H9 (cell line): ENCODE measurements around the gene SH3RF2. TPM values are rescaled to one million over a fixed set of nuclear protein-coding genes. Genes with fewer than 3 reads are reported as not detected.

Experiments used
- DNase-seq: peaks from one replicate; pipeline ENCODE4 v3.0.0-alpha.2; 2017
- H2AFZ ChIP-seq: one replicate; pipeline ENCODE4 v1.6.1; 2013; ENCODE audit warnings: mild to moderate bottlenecking, low read length, control low read depth, moderate library complexity
- H2AK5ac ChIP-seq: 2 replicates; pipeline ENCODE4 v1.6.1; 2013; ENCODE audit warnings: low read length, control low read depth, mixed read lengths; ENCODE audit not compliant: insufficient read length
- H2BK120ac ChIP-seq: one replicate; pipeline ENCODE4 v1.6.1; 2013; ENCODE audit warnings: low read depth, mild to moderate bottlenecking, low read length, control low read depth, inconsistent platforms; ENCODE audit not compliant: poor library complexity, severe bottlenecking
- H2BK12ac ChIP-seq: 2 replicates; pipeline ENCODE4 v1.6.1; 2013; ENCODE audit warnings: low read length, control low read depth, mixed read lengths, low read depth; ENCODE audit not compliant: insufficient read length
- H2BK15ac ChIP-seq: 2 replicates; pipeline ENCODE4 v1.6.1; 2013; ENCODE audit warnings: low read depth, low read length, control low read depth
- H2BK20ac ChIP-seq: one replicate; pipeline ENCODE4 v1.6.1; 2013; ENCODE audit warnings: low read depth, mild to moderate bottlenecking, low read length, control low read depth, inconsistent platforms; ENCODE audit not compliant: poor library complexity, severe bottlenecking
- H2BK5ac ChIP-seq: 2 replicates; pipeline ENCODE4 v1.6.1; 2013; ENCODE audit warnings: low read length, control low read depth, mixed read lengths; ENCODE audit not compliant: insufficient read length
- H3K14ac ChIP-seq: 2 replicates; pipeline ENCODE4 v1.6.1; 2013; ENCODE audit warnings: low read length, control low read depth; ENCODE audit not compliant: insufficient read depth
- H3K18ac ChIP-seq: 2 replicates; pipeline ENCODE4 v1.6.1; 2013; ENCODE audit warnings: low read depth, mild to moderate bottlenecking, mixed read lengths, low read length, control low read depth; ENCODE audit not compliant: insufficient read length
- H3K23ac ChIP-seq: 2 replicates; pipeline ENCODE4 v1.6.1; 2013; ENCODE audit warnings: low read length, control low read depth, mixed read lengths, low read depth; ENCODE audit not compliant: insufficient read length
- H3K23me2 ChIP-seq: 2 replicates; pipeline ENCODE4 v1.6.1; 2013; ENCODE audit warnings: low read depth, mild to moderate bottlenecking, mixed read lengths, low read length, control low read depth; ENCODE audit not compliant: insufficient read length, poor library complexity, severe bottlenecking
- H3K27ac ChIP-seq: 2 replicates; pipeline ENCODE4 v1.5.1; 2013; ENCODE audit warnings: low read length, control low read depth, mixed read lengths, low read depth; ENCODE audit not compliant: insufficient read length
- H3K27me3 ChIP-seq: 2 replicates; pipeline ENCODE4 v1.6.1; 2013; ENCODE audit warnings: low read length, control low read depth, inconsistent platforms; ENCODE audit not compliant: insufficient read depth
- H3K4ac ChIP-seq: 2 replicates; pipeline ENCODE4 v1.6.1; 2013; ENCODE audit warnings: low read depth, mild to moderate bottlenecking, control low read depth, inconsistent platforms, low read length, moderate library complexity
- H3K4me1 ChIP-seq: 2 replicates; pipeline ENCODE4 v1.6.1; 2013; ENCODE audit warnings: low read length, control low read depth, inconsistent platforms; ENCODE audit not compliant: insufficient read depth
- H3K4me2 ChIP-seq: 2 replicates; pipeline ENCODE4 v1.6.1; 2013; ENCODE audit warnings: low read length, control low read depth, mixed read lengths; ENCODE audit not compliant: insufficient read length, insufficient read depth
- H3K56ac ChIP-seq: 2 replicates; pipeline ENCODE4 v1.6.1; 2013; ENCODE audit warnings: low read depth, mild to moderate bottlenecking, mixed read lengths, low read length, control low read depth; ENCODE audit not compliant: insufficient read length
- H3K79me1 ChIP-seq: 2 replicates; pipeline ENCODE4 v1.6.1; 2013; ENCODE audit warnings: low read depth, mild to moderate bottlenecking, moderate library complexity, low read length, control low read depth, inconsistent platforms; ENCODE audit not compliant: insufficient read depth, poor library complexity, severe bottlenecking
- H3K79me2 ChIP-seq: 2 replicates; pipeline ENCODE4 v1.6.1; 2013; ENCODE audit warnings: low read length, control low read depth, inconsistent platforms; ENCODE audit not compliant: insufficient read depth
- H3K9ac ChIP-seq: 2 replicates; pipeline ENCODE4 v1.6.1; 2013; ENCODE audit warnings: low read length, control low read depth, mixed read lengths; ENCODE audit not compliant: insufficient read length; ENCODE audit errors: extremely low read depth
- H3K9me3 ChIP-seq: one replicate; pipeline ENCODE4 v1.6.1; 2013; ENCODE audit warnings: low read depth, low read length, inconsistent platforms; ENCODE audit not compliant: control insufficient read depth
- H3T11ph ChIP-seq: one replicate; pipeline ENCODE4 v1.6.1; 2013; ENCODE audit warnings: mild to moderate bottlenecking, low read length, control low read depth, inconsistent platforms
- H4K20me1 ChIP-seq: one replicate; pipeline ENCODE4 v1.6.1; 2013; ENCODE audit not compliant: control insufficient read depth, insufficient read length, insufficient read depth
- H4K5ac ChIP-seq: 2 replicates; pipeline ENCODE4 v1.6.1; 2013; ENCODE audit warnings: low read depth, mild to moderate bottlenecking, mixed read lengths, low read length, control low read depth; ENCODE audit not compliant: insufficient read length
- H4K8ac ChIP-seq: replicated peaks from 2 replicates; pipeline ENCODE4 v1.6.1; 2013; ENCODE audit warnings: low read length, control low read depth, mixed read lengths, low read depth; ENCODE audit not compliant: insufficient read length
- H4K91ac ChIP-seq: 2 replicates; pipeline ENCODE4 v1.6.1; 2013; ENCODE audit warnings: low read depth, mild to moderate bottlenecking, moderate library complexity, mixed read lengths, low read length, control low read depth; ENCODE audit not compliant: insufficient read length
- H3K27ac Mint-ChIP-seq, 3 experiments: 2 replicates in 2 of 3; 3 replicates in 1 of 3; pipeline ENCODE4 v1.8.0; 2020 to 2021; ENCODE audit warnings: mixed read lengths in 3 of 3, mild to moderate bottlenecking in 1 of 3, moderate library complexity in 1 of 3
- H3K27me3 Mint-ChIP-seq: 2 replicates; pipeline ENCODE4 v1.8.0; 2021; ENCODE audit warnings: low read depth, mild to moderate bottlenecking, moderate library complexity, mixed read lengths
- H3K36me3 Mint-ChIP-seq, 3 experiments: 2 replicates in 2 of 3; 3 replicates in 1 of 3; pipeline ENCODE4 v1.8.0; 2020 to 2021; ENCODE audit warnings: low read depth in 3 of 3, mixed read lengths in 3 of 3; ENCODE audit not compliant: insufficient read depth in 1 of 3
- H3K4me1 Mint-ChIP-seq, 2 experiments: 2 replicates each; pipeline ENCODE4 v1.8.0; 2020; ENCODE audit warnings: mixed read lengths in 2 of 2
- H3K4me3 Mint-ChIP-seq, 2 experiments: 2 replicates in 1 of 2; 3 replicates in 1 of 2; pipeline ENCODE4 v1.8.0; 2020 to 2021; ENCODE audit warnings: mild to moderate bottlenecking in 2 of 2, mixed read lengths in 2 of 2, moderate library complexity in 1 of 2
- H3K9me3 Mint-ChIP-seq, 2 experiments: 2 replicates in 1 of 2; 3 replicates in 1 of 2; pipeline ENCODE4 v1.8.0; 2020; ENCODE audit warnings: mild to moderate bottlenecking in 2 of 2, mixed read lengths in 2 of 2, moderate library complexity in 1 of 2
- WGBS: extraction: QIAGEN DNeasy Blood & Tissue Kit; methylation state at CpG from one replicate; pipeline ENCODE4 v1.1.7; 2013; ENCODE audit warnings: missing lambda C conversion rate, low lambda C conversion rate, mixed read lengths; ENCODE audit not compliant: insufficient read length; ENCODE audit errors: extremely low coverage; 5-methylcytosine and 5-hydroxymethylcytosine counted together
- total RNA-seq: library from RNA; stranded (reverse); gene quantifications from 2 replicates; pipeline ENCODE4 v1.2.1, GENCODE V29; 2021
- TF ChIP-seq, protein P1 (sequence below): fragments of 200-600 bp; sonication (generic); conservative IDR thresholded peaks from 3 replicates; pipeline ENCODE4 v1.8.0; 2021; ENCODE audit warnings: antibody characterized with exemption, mild to moderate bottlenecking

SH3RF2 gene
- total RNA-seq, 1 experiment from 2014 or later: 0.66 TPM

DNA sequence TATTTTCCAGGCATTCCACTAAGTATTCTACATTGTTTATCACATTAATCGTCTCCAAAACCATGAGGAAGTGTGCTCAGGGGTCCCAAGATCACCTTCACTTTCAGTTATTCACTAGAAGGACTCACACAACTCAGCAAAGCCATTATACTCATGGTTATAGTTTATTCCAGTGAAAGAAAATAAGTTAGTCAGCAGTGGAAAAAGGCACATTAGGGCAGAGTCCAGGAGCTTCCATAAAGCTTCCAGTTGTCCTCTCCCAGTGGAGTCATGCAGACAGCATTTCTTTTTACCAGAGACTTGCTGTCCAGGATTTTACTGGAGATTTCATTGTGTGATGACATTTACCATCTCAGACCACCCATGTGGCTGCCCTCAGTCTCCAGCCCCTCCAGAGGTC is 51.5 kb downstream of the SH3RF2 start:
- H3K9me3 Mint-ChIP-seq: peaks cover 6% of the 10 kb centered on the region in 2 experiments
- H3K23ac ChIP-seq: no peak overlapping the region
- peaks cover 0 to 2% of the 10 kb centered on the region in 2 experiments; a peak in 1 of 4 replicates for H3K4me1 Mint-ChIP-seq
- H4K91ac ChIP-seq: no peak overlapping the region
- no peaks in the 10 kb centered on the region for H4K20me1 ChIP-seq
- no peak overlapping the region for H3K4me3 Mint-ChIP-seq
- H3K27ac Mint-ChIP-seq: peak overlapping the region in 1 of 3 experiments; percentile 50; a peak in 1 of 7 replicates
- no peak overlapping the region for H2AFZ ChIP-seq
- no peaks in the 10 kb centered on the region for H3K27me3 ChIP-seq
- H2BK120ac ChIP-seq: no peak overlapping the region
- H3K56ac ChIP-seq: no peak overlapping the region
- H2BK20ac ChIP-seq: no peak overlapping the region
- no peak overlapping the region for H3T11ph ChIP-seq
- no peak overlapping the region for H2BK5ac ChIP-seq
- H3K36me3 Mint-ChIP-seq: peaks cover 6 to 7% (median 6%) of the 10 kb centered on the region in 3 experiments
- no peaks in the 10 kb centered on the region for H3K23me2 ChIP-seq
- WGBS: no CpG with 5 or more reads among the region's 1 CpG
- no peak overlapping the region for H2AK5ac ChIP-seq
- H3K18ac ChIP-seq: no peak overlapping the region
- no peaks in the 10 kb centered on the region for H3K27me3 Mint-ChIP-seq
- H4K8ac ChIP-seq: no peak overlapping the region
- no peak for DNase-seq
- H3K14ac ChIP-seq: no peak overlapping the region
- H3K9me3 ChIP-seq: no peaks in the 10 kb centered on the region
- no peak overlapping the region for H3K9ac ChIP-seq
- H4K5ac ChIP-seq: no peak overlapping the region
- H3K79me2 ChIP-seq: no peaks in the 10 kb centered on the region
- no peak overlapping the region for H2BK15ac ChIP-seq
- H3K4me2 ChIP-seq: no peak overlapping the region
- TF ChIP-seq, protein P1, sequence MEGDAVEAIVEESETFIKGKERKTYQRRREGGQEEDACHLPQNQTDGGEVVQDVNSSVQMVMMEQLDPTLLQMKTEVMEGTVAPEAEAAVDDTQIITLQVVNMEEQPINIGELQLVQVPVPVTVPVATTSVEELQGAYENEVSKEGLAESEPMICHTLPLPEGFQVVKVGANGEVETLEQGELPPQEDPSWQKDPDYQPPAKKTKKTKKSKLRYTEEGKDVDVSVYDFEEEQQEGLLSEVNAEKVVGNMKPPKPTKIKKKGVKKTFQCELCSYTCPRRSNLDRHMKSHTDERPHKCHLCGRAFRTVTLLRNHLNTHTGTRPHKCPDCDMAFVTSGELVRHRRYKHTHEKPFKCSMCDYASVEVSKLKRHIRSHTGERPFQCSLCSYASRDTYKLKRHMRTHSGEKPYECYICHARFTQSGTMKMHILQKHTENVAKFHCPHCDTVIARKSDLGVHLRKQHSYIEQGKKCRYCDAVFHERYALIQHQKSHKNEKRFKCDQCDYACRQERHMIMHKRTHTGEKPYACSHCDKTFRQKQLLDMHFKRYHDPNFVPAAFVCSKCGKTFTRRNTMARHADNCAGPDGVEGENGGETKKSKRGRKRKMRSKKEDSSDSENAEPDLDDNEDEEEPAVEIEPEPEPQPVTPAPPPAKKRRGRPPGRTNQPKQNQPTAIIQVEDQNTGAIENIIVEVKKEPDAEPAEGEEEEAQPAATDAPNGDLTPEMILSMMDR: no peak
- H3K79me1 ChIP-seq: no peaks in the 10 kb centered on the region
- H3K4me1 ChIP-seq: no peaks in the 10 kb centered on the region; the same call in 1 of the 2 replicates
- H3K27ac ChIP-seq: no peak overlapping the region
- H2BK12ac ChIP-seq: no peak overlapping the region
- no peak overlapping the region for H3K4ac ChIP-seq
